HepG2 (cell line): Measurements from ENCODE around the gene TBL2. TPM values are rescaled to one million over a fixed set of nuclear protein-coding genes. Genes with fewer than 3 reads are reported as not detected.

Experiments used
- ATAC-seq: fragments of 200-7000 bp; cut with Tn5 transposase; 3 replicates; pipeline ENCODE4 v1.9.1; 2020; ENCODE audit warnings: mild to moderate bottlenecking, moderate library complexity
- BruUV-seq: library from RNA; stranded (reverse); fragments of 400-500 nt; replicated peaks from 2 replicates; lab custom pipeline; 2021; lab: Mats Ljungman, UMichigan
- CTCF ChIA-PET: fragments of 300-600 bp; formaldehyde crosslinking; extraction: SDS; loops from one replicate; lab custom pipeline; 2021; ENCODE audit warnings: low total read pairs, inconsistent platforms, low intra/inter-chr PET ratio; lab: Yijun Ruan, JAX
- POLR2A ChIA-PET: fragments of 350-600 bp; sonication (Branson Sonifier 250); formaldehyde crosslinking; loops from one replicate; lab custom pipeline; 2020; ENCODE audit warnings: antibody characterized with exemption, inconsistent platforms; lab: Yijun Ruan, JAX
- DNase-seq: peaks from one replicate; pipeline ENCODE4 v3.0.0-alpha.2; 2015; ENCODE audit warnings: low spot score
- FAIRE-seq: peaks from 3 replicates; lab custom pipeline; 2011; peaks lifted over from hg19 to GRCh38; lab: Jason Lieb, UNC
- H2AFZ ChIP-seq: one replicate; pipeline ENCODE4 v1.6.1; 2011; ENCODE audit warnings: low read length, inconsistent platforms
- H3K27ac ChIP-seq: fragments of 300-600 bp; 3 replicates; pipeline ENCODE4 v1.8.0; 2011; ENCODE audit warnings: mixed run types, mild to moderate bottlenecking, mixed read lengths, low read length, inconsistent platforms; ENCODE audit not compliant: insufficient read depth; ENCODE audit errors: extremely low read length
- H3K27me3 ChIP-seq, 2 experiments: fragments of 200-600 bp in 1 of 2; 2 replicates in 1 of 2; 3 replicates in 1 of 2; pipeline versions ENCODE4 v1.6.0 to v1.8.0; 2011; ENCODE audit warnings: low read length in 2 of 2, mild to moderate bottlenecking in 2 of 2, moderate library complexity in 2 of 2, inconsistent platforms in 1 of 2; ENCODE audit not compliant: insufficient read depth in 2 of 2, control insufficient read depth in 1 of 2
- H3K36me3 ChIP-seq, 2 experiments: fragments of 200-600 bp in 1 of 2; replicated peaks in 1 of 2; 2 replicates in 1 of 2; 3 replicates in 1 of 2; pipeline versions ENCODE4 v1.5.1 to v1.8.0; 2011; ENCODE audit warnings: low read length in 2 of 2, inconsistent platforms in 1 of 2; ENCODE audit not compliant: insufficient read depth in 2 of 2, control insufficient read depth in 1 of 2
- H3K4me1 ChIP-seq: 2 replicates; pipeline ENCODE4 v1.5.1; 2012; ENCODE audit warnings: low read length, inconsistent platforms; ENCODE audit not compliant: insufficient read depth
- H3K4me2 ChIP-seq: 2 replicates; pipeline ENCODE4 v1.6.0; 2011; ENCODE audit warnings: low read depth, low read length, inconsistent platforms
- H3K4me3 ChIP-seq, 3 experiments: fragments of 200-600 bp in 1 of 3; sonication (generic), shearing (Covaris generic) in 1 of 3; replicated peaks in 1 of 3; 2 replicates each; pipeline ENCODE4 v1.5.1; 2011 to 2016; ENCODE audit warnings: low read length in 3 of 3, inconsistent platforms in 2 of 3, low read depth in 2 of 3, mild to moderate bottlenecking in 2 of 3, control low read depth in 1 of 3, mixed read lengths in 1 of 3; ENCODE audit not compliant: insufficient read depth in 1 of 3
- H3K79me2 ChIP-seq: one replicate; pipeline ENCODE4 v1.6.1; 2011; ENCODE audit warnings: low read length, inconsistent platforms; ENCODE audit not compliant: insufficient read depth
- H3K9ac ChIP-seq: 2 replicates; pipeline ENCODE4 v1.6.0; 2011; ENCODE audit warnings: mild to moderate bottlenecking, low read depth, low read length, inconsistent platforms; ENCODE audit not compliant: insufficient read depth
- H3K9me3 ChIP-seq: 2 replicates; pipeline ENCODE4 v1.5.1; 2012; ENCODE audit warnings: mild to moderate bottlenecking, low read length
- H4K20me1 ChIP-seq: 2 replicates; pipeline ENCODE4 v1.6.0; 2011; ENCODE audit warnings: inconsistent platforms, mild to moderate bottlenecking, low read length, moderate library complexity; ENCODE audit not compliant: insufficient read depth
- ARID2 ChIP-seq: sonication (generic); formaldehyde crosslinking; IDR thresholded peaks from 2 replicates; pipeline ENCODE4 v1.8.1; 2022; ENCODE audit warnings: mild to moderate bottlenecking, missing genetic modification reagents, borderline replicate concordance
- ATF5 ChIP-seq: sonication (generic); formaldehyde crosslinking; IDR thresholded peaks from 2 replicates; pipeline ENCODE4 v1.4.0; 2020; ENCODE audit warnings: mild to moderate bottlenecking, low read depth, missing genetic modification reagents
- CBX2 ChIP-seq, 2 experiments: fragments of 200-600 bp in 1 of 2; sonication (generic); formaldehyde crosslinking in 1 of 2; IDR thresholded peaks; 2 replicates each; pipeline versions ENCODE4 v1.7.0 to v1.8.1; 2018 to 2022; ENCODE audit warnings: low read depth in 2 of 2, low read length in 1 of 2, mild to moderate bottlenecking in 1 of 2, missing genetic modification reagents in 1 of 2
- HNRNPL ChIP-seq: fragments of 200-400 bp; formaldehyde crosslinking; IDR thresholded peaks from 2 replicates; pipeline ENCODE4 v1.6.1; 2017; ENCODE audit warnings: mild to moderate bottlenecking, low read depth, low read length
- JARID2 ChIP-seq: sonication (generic); formaldehyde crosslinking; IDR thresholded peaks from 2 replicates; pipeline ENCODE4 v1.8.1; 2023; ENCODE audit warnings: missing genetic modification reagents, inconsistent platforms; ENCODE audit not compliant: insufficient replicate concordance
- KDM2A ChIP-seq: sonication (generic); formaldehyde crosslinking; IDR thresholded peaks from 2 replicates; pipeline ENCODE4 v1.4.0; 2020; ENCODE audit warnings: low read depth, missing genetic modification reagents, borderline replicate concordance
- KLF6 ChIP-seq: IDR thresholded peaks from 2 replicates; pipeline ENCODE4 v1.8.0; 2016; ENCODE audit warnings: missing biosample characterization, missing genetic modification reagents
- RBM39 ChIP-seq: fragments of 200-400 bp; formaldehyde crosslinking; IDR thresholded peaks from one replicate; pipeline ENCODE4 v1.6.1; 2018; ENCODE audit warnings: antibody characterized with exemption, mild to moderate bottlenecking, low read depth, low read length; ENCODE audit not compliant: poor library complexity, severe bottlenecking
- TEAD2 ChIP-seq: sonication (generic); formaldehyde crosslinking; IDR thresholded peaks from 2 replicates; pipeline ENCODE4 v1.9.0; 2021; ENCODE audit warnings: missing genetic modification reagents
- ZNF17 ChIP-seq: sonication (generic); formaldehyde crosslinking; IDR thresholded peaks from 2 replicates; pipeline ENCODE4 v1.5.0; 2020; ENCODE audit warnings: mild to moderate bottlenecking, missing genetic modification reagents
- ZNF678 ChIP-seq: sonication (generic); formaldehyde crosslinking; IDR thresholded peaks from 2 replicates; pipeline ENCODE4 v1.4.0; 2020; ENCODE audit warnings: mild to moderate bottlenecking, missing genetic modification reagents
- WGBS: methylation state at CpG from one replicate; pipeline ENCODE4 v1.1.6; 2017; ENCODE audit warnings: low lambda C conversion rate; 5-methylcytosine and 5-hydroxymethylcytosine counted together
- in situ Hi-C: cut with HindIII; loops from 2 replicates; pipeline ENCODE4 v1.10.0; 2017; ENCODE audit warnings: low pct_unique_long_range_greater_than_20kb; ENCODE audit not compliant: extremely low pct_ligation_motif_present
- intact Hi-C: fragments of 100-400 bp; cut with micrococcal nuclease; formaldehyde crosslinking; loops from one replicate; pipeline ENCODE4 v1.10.0; 2022; ENCODE audit not compliant: unreplicated experiment
- polyA plus RNA-seq, 8 experiments: library from polyadenylated mRNA; depleted of rRNA in 3 of 8; stranded (reverse) in 7 of 8; unstranded in 1 of 8; fragments of >200 nt; fragmentation: Illumina TruSeq in 4 of 8; extraction: Trizol in 4 of 8; gene quantifications; 2 replicates each; pipeline versions ENCODE4 v1.2.1 to v1.2.3, GENCODE V29; 2011 to 2016; ENCODE audit warnings: low read depth in 4 of 8, missing spikeins in 1 of 8, mixed read lengths in 1 of 8; ENCODE audit not compliant: insufficient read depth in 1 of 8
- total RNA-seq, 5 experiments: library from RNA; depleted of rRNA; stranded (reverse); fragments of >200 nt; fragmentation: Illumina TruSeq; extraction: Trizol; gene quantifications; 2 replicates each; pipeline ENCODE4 v1.2.3, GENCODE V29; 2016; ENCODE audit warnings: low read depth in 1 of 5
- TF ChIP-seq, protein P1 (sequence below): sonication (generic); formaldehyde crosslinking; IDR thresholded peaks from 2 replicates; pipeline ENCODE4 v1.8.0; 2022; ENCODE audit warnings: missing genetic modification reagents, mild to moderate bottlenecking, moderate library complexity, borderline replicate concordance
- TF ChIP-seq, protein P2 (sequence below): sonication (generic); formaldehyde crosslinking; IDR thresholded peaks from 2 replicates; pipeline ENCODE4 v1.4.0; 2020; ENCODE audit warnings: missing genetic modification reagents
- TF ChIP-seq, protein P3 (sequence below): sonication (generic); formaldehyde crosslinking; IDR thresholded peaks from 2 replicates; pipeline ENCODE4 v1.4.0; 2020; ENCODE audit warnings: missing genetic modification reagents, mild to moderate bottlenecking, borderline replicate concordance
- TF ChIP-seq, protein P4 (sequence below): sonication (generic); formaldehyde crosslinking; IDR thresholded peaks from 2 replicates; pipeline ENCODE4 v1.5.0; 2020; ENCODE audit warnings: mild to moderate bottlenecking, missing genetic modification reagents, moderate library complexity

TBL2 gene
- total and polyA plus RNA-seq, 2 of the 13 experiments (the other 11 are each of a cell fraction or from before 2014, with no cell fraction given), result 43.4 to 47.2 TPM

DNA sequence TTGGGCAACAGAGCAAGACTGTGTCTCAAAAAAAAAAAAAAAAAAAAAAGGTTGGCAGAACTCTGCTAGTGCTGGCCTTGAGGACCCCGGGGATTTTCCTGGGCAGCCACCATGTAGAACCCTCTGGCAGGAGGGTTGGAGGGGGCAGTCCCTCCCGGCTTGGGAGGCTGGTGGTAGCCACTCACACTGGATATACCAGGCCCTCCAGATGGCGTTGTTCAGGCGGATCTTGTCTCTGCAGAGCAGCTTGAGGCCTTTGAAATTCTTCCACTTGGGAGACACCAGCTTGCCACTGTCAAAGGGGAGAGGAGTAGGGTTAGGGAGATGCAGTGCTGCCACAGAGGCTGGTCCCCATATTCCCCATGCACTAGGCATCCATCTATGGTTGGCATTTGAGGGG, 37.5 kb upstream of the TBL2 start:
- intact Hi-C loops, result no loop called here
- ATAC-seq (peak; percentile 2; the same call in 1 of the 3 replicates), DNase-seq (no peak)
- no peak for TF ChIP-seq ZNF17
- TF ChIP-seq CBX2 (IDR thresholded peaks at IDR 0.05; ENCODE audit: low read depth, low read length), result no peak
- TF ChIP-seq CBX2 (CRISPR knock-in tag; IDR thresholded peaks at IDR 0.05; ENCODE audit: low read depth), result no peak
- no peak for TF ChIP-seq TEAD2 (CRISPR knock-in tag)
- no peak for TF ChIP-seq ARID2 (CRISPR knock-in tag)
- TF ChIP-seq, protein P1, sequence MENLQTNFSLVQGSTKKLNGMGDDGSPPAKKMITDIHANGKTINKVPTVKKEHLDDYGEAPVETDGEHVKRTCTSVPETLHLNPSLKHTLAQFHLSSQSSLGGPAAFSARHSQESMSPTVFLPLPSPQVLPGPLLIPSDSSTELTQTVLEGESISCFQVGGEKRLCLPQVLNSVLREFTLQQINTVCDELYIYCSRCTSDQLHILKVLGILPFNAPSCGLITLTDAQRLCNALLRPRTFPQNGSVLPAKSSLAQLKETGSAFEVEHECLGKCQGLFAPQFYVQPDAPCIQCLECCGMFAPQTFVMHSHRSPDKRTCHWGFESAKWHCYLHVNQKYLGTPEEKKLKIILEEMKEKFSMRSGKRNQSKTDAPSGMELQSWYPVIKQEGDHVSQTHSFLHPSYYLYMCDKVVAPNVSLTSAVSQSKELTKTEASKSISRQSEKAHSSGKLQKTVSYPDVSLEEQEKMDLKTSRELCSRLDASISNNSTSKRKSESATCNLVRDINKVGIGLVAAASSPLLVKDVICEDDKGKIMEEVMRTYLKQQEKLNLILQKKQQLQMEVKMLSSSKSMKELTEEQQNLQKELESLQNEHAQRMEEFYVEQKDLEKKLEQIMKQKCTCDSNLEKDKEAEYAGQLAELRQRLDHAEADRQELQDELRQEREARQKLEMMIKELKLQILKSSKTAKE (CRISPR knock-in tag), result no peak
- TF ChIP-seq, protein P2, sequence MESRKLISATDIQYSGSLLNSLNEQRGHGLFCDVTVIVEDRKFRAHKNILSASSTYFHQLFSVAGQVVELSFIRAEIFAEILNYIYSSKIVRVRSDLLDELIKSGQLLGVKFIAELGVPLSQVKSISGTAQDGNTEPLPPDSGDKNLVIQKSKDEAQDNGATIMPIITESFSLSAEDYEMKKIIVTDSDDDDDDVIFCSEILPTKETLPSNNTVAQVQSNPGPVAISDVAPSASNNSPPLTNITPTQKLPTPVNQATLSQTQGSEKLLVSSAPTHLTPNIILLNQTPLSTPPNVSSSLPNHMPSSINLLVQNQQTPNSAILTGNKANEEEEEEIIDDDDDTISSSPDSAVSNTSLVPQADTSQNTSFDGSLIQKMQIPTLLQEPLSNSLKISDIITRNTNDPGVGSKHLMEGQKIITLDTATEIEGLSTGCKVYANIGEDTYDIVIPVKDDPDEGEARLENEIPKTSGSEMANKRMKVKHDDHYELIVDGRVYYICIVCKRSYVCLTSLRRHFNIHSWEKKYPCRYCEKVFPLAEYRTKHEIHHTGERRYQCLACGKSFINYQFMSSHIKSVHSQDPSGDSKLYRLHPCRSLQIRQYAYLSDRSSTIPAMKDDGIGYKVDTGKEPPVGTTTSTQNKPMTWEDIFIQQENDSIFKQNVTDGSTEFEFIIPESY (CRISPR knock-in tag), result 0 out of 2 replicates have a peak, but pooled peaks have one; percentile 30
- TF ChIP-seq KDM2A, result no peak
- TF ChIP-seq, protein P3, sequence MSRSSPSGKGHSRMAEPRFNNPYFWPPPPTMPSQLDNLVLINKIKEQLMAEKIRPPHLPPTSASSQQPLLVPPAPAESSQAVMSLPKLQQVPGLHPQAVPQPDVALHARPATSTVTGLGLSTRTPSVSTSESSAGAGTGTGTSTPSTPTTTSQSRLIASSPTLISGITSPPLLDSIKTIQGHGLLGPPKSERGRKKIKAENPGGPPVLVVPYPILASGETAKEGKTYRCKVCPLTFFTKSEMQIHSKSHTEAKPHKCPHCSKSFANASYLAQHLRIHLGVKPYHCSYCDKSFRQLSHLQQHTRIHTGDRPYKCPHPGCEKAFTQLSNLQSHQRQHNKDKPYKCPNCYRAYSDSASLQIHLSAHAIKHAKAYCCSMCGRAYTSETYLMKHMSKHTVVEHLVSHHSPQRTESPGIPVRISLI (CRISPR knock-in tag), result no peak
- 0 out of 2 replicates have a peak, but pooled peaks have one; percentile 17 for TF ChIP-seq HNRNPL
- peak; percentile 18 for TF ChIP-seq RBM39
- no peak for TF ChIP-seq KLF6 (CRISPR knock-in tag)
- no peak for TF ChIP-seq ATF5 (CRISPR knock-in tag)
- TF ChIP-seq, protein P4, sequence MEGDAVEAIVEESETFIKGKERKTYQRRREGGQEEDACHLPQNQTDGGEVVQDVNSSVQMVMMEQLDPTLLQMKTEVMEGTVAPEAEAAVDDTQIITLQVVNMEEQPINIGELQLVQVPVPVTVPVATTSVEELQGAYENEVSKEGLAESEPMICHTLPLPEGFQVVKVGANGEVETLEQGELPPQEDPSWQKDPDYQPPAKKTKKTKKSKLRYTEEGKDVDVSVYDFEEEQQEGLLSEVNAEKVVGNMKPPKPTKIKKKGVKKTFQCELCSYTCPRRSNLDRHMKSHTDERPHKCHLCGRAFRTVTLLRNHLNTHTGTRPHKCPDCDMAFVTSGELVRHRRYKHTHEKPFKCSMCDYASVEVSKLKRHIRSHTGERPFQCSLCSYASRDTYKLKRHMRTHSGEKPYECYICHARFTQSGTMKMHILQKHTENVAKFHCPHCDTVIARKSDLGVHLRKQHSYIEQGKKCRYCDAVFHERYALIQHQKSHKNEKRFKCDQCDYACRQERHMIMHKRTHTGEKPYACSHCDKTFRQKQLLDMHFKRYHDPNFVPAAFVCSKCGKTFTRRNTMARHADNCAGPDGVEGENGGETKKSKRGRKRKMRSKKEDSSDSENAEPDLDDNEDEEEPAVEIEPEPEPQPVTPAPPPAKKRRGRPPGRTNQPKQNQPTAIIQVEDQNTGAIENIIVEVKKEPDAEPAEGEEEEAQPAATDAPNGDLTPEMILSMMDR (CRISPR knock-in tag), result peak; percentile 40
- TF ChIP-seq JARID2 (CRISPR knock-in tag), result no peak
- TF ChIP-seq ZNF678 (CRISPR knock-in tag), result no peak

More for the DNA sequence above, 37.5 kb upstream of the TBL2 start:
- ChIA-PET CTCF (no interaction called here), POLR2A (interaction anchor here (1.2 to 19.7 kb wide), 3 partner anchors 3 to 109 kb away, joined by 4 to 416 read pairs (median 416); partner anchors contain the start of gene MLXIPL)
- H3K9me3 ChIP-seq, result no peaks in the 10 kb centered on the region
- H3K9ac ChIP-seq, result no peak overlapping the region
- H3K4me3 ChIP-seq, result no peak overlapping the region
- H3K4me1 ChIP-seq, result peaks cover 100% of the 10 kb centered on the region
- FAIRE-seq, result no peak
- in situ Hi-C loops, result no loop called here
- 92% methylated on average over 4 of the region's 4 CpGs for WGBS
- H3K79me2 ChIP-seq, result peaks cover 28% of the 10 kb centered on the region
- H3K27ac ChIP-seq, result peak overlapping the region; percentile 42
- H2AFZ ChIP-seq, result no peak overlapping the region
- peaks cover 12 to 47% of the 10 kb centered on the region in 2 experiments for H3K36me3 ChIP-seq
- H4K20me1 ChIP-seq, result peaks cover 58% of the 10 kb centered on the region
- no TSS peak for BruUV-seq
- no peaks in the 10 kb centered on the region for H3K27me3 ChIP-seq
- no peak overlapping the region for H3K4me2 ChIP-seq
